Activated CD8-positive, alpha-beta memory T cell treated with anti-CD3 and anti-CD28 coated beads, Interleukin-2, amount 10 ng/mL, durations not matched to agents 7 days and 5 days (primary cell): ENCODE data around the gene OASL. TPM values are rescaled to one million over a fixed set of nuclear protein-coding genes. Genes with fewer than 3 reads are reported as not detected.
"Not testable (repeated sequence)": the region's sequence is repeated elsewhere in the genome, so short reads cannot be mapped to it uniquely, and the experiment has no call there.

Experiments
- ATAC-seq: fragments of 150-1000 bp; cut with Tn5 transposase; one replicate; pipeline ENCODE4 v1.10.0; 2021; ENCODE audit warnings: moderate library complexity
- CTCF ChIA-PET: fragments of 350-600 bp; sonication (Branson Sonifier 250); formaldehyde crosslinking; loops from one replicate; lab custom pipeline; 2021; ENCODE audit warnings: antibody characterized with exemption; lab: Charles Lee
- DNase-seq: peaks from one replicate; pipeline ENCODE4 v3.0.0-alpha.2; 2020
- H3K27ac Mint-ChIP-seq: one replicate; pipeline ENCODE4 v1.8.0; 2021; ENCODE audit warnings: mild to moderate bottlenecking, mixed read lengths
- H3K27me3 Mint-ChIP-seq: one replicate; pipeline ENCODE4 v1.8.0; 2021; ENCODE audit warnings: mixed read lengths
- H3K36me3 Mint-ChIP-seq: one replicate; pipeline ENCODE4 v1.8.0; 2021; ENCODE audit warnings: mild to moderate bottlenecking, mixed read lengths
- H3K4me1 Mint-ChIP-seq: one replicate; pipeline ENCODE4 v1.8.0; 2021; ENCODE audit warnings: mixed read lengths
- H3K4me3 Mint-ChIP-seq: one replicate; pipeline ENCODE4 v1.8.0; 2021; ENCODE audit warnings: mild to moderate bottlenecking, moderate library complexity, mixed read lengths
- H3K9me3 Mint-ChIP-seq: one replicate; pipeline ENCODE4 v1.8.0; 2022; ENCODE audit warnings: low read depth, mixed read lengths
- total RNA-seq, 2 experiments: library from RNA; stranded (reverse); gene quantifications; one replicate each; pipeline ENCODE4 v1.2.3, GENCODE V29; 2021

The OASL gene
- total RNA-seq, 2 experiments from 2014 or later = 55.3 to 135 TPM

DNA sequence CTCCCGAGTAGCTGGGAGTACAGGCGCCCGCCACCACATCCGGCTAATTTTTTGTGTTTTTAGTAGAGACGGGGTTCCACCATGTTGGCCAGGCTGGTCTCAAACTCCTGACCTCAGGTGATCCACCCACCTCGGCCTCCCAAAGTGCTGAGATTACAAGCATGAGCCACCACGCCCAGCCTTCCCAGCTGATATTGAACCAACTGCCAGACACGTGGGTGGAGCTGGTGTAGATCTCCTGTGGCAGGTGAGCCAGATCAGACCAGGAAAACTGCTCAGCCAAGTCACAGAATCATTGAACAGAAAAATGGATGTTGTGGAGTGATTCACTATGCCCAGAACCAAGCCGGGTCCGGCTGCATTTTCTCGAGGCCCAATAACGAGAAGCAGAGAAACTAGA lies 8.4 kb upstream of the OASL start:
- H3K27me3 Mint-ChIP-seq = peaks cover 29% of the 10 kb centered on the region
- CTCF ChIA-PET = interaction anchor here (3.0 kb wide), 1 partner anchor 12 kb away, joined by 16 read pairs; no protein-coding TSS in a partner anchor
- not testable (repeated sequence) for H3K9me3 Mint-ChIP-seq

DNA sequence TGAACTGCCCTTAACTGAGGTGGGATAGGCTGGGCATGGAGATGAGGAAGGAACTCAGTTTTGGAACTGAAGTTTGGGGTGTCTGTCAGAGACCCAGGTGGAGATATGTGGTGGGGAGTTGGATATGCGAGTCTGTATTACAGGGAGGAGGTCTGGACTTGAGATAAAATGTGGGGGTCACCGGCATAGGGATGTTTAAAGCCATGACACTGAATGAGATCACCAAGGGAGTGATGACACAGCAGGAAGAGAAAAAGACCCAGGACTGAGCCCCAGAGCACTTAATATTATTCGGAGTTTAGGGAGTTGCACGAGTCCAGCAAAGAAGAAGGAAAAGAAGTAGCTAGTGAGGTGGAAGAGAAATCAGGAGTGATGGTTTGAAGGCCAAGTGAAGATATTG lies 4.0 kb upstream of the OASL start:
- no peak for ATAC-seq
- Mint-ChIP-seq H3K4me3 (no peak overlapping the region), H3K4me1 (peaks cover 24% of the 10 kb centered on the region), H3K27ac (no peak overlapping the region), H3K27me3 (peaks cover 17% of the 10 kb centered on the region), H3K9me3 (no peaks in the 10 kb centered on the region), H3K36me3 (peaks cover 14% of the 10 kb centered on the region)
- DNase-seq = no peak
- CTCF ChIA-PET = interaction anchor here (0.6 kb wide), 1 partner anchor 21 kb away, joined by 3 read pairs; no protein-coding TSS in a partner anchor

More for the DNA sequence above, 8.4 kb upstream of the OASL start:
- peaks cover 19% of the 10 kb centered on the region for H3K4me1 Mint-ChIP-seq
- not testable (repeated sequence) for DNase-seq, H3K36me3 Mint-ChIP-seq, H3K27ac Mint-ChIP-seq, ATAC-seq
- peak overlapping the region; percentile 63 for H3K4me3 Mint-ChIP-seq

- Mint-ChIP-seq H3K4me3 (peak overlapping the region; percentile 93), H3K36me3 (peaks cover 68% of the 10 kb centered on the region), H3K4me1 (peaks cover 59% of the 10 kb centered on the region), H3K27me3 (no peaks in the 10 kb centered on the region), H3K9me3 (peaks cover 1% of the 10 kb centered on the region), H3K27ac (peak overlapping the region; percentile 97)
- CTCF ChIA-PET = interaction anchor here (1.2 to 7.8 kb wide), 4 partner anchors 21 to 92 kb away, joined by 3 to 73 read pairs (median 4); partner anchors contain the start of gene C12orf43
- DNase-seq (peak; percentile 62), ATAC-seq (peak; percentile 5)
These were observed 2.2 kb downstream of the OASL start for GRCh38 chr12:121036810-121037326.

DNA sequence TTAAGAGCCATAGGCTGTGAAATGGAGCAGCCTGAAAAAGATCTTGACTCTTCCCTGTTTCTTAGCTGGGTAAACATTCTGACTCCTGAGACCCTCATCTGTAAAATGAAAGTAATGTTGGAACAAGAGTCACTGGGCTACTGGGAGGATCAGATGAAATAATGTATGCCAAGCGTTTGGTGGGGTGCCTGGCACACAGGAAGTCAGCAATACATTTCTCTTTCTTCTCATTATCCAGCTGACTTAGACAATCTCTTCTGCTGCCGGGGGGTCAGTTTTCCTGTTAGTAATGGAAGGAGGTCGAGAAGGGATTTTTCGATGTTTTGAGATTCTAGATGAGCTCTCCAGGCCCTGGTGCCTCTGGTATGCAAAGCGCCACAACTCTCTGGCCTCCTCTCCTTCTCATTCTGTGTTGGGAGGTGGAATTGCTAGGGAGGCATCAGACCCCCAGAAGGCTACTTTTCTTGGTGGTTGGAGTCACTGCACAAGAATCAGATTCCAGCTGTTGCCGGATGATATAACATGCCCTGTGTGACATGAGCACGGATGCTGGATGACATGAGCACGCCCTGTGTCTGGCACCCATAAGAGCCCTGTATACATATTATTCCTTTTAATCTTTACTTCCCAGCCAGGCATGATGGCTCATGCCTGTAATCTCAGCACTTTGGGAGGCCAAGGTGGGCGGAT lies 4.3 kb downstream of the OASL start:
- H3K4me3 Mint-ChIP-seq = peak overlapping the region; percentile 93
- H3K27me3 Mint-ChIP-seq = no peaks in the 10 kb centered on the region
- H3K36me3 Mint-ChIP-seq = peaks cover 84% of the 10 kb centered on the region
- CTCF ChIA-PET = interaction anchor here (0.5 to 7.8 kb wide), 4 partner anchors 13 to 1032 kb away, joined by 3 to 73 read pairs (median 4); no protein-coding TSS in a partner anchor
- ATAC-seq (no peak), DNase-seq (no peak)
- peaks cover 59% of the 10 kb centered on the region for H3K4me1 Mint-ChIP-seq
- H3K27ac Mint-ChIP-seq = peak overlapping the region; percentile 86
- peaks cover 1% of the 10 kb centered on the region for H3K9me3 Mint-ChIP-seq

DNA sequence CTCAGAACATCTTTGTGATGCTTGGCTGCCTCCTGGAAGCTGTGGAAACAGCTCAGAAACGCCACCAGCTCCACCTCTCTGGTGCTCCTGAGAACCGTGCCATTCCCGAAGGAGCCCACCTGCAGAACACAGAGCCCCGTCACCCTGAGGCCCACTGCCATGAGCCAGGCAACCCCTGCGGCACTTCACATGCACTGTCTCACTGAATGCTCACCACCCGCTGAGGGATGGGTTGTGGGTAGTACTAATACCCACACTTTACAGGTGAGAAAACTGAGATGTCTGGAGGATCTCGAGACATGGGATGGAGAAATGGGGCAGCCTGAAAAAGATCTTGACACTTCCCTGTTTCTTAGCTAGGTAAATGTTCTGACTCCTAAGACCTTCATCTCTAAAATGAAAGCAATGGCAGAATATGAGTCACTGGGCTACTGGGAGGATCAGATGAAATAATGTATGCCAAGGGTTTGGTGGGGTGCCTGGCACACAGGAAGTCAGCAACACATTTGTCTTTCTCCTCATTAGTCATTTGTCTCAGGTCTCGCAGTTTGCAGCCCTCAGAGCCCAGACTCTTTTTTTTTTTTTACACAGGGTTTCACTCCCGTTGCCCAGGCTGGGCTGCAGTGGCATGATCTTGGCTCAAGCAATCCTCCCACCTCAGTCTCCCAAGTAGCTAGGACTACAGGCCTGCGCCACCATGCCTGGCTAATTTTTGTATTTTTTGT lies 5.3 kb downstream of the OASL start:
- Mint-ChIP-seq H3K9me3 (peaks cover 1% of the 10 kb centered on the region), H3K36me3 (peaks cover 84% of the 10 kb centered on the region), H3K4me1 (peaks cover 57% of the 10 kb centered on the region), H3K27me3 (no peaks in the 10 kb centered on the region), H3K4me3 (peak overlapping the region; percentile 93), H3K27ac (peak overlapping the region; percentile 86)
- CTCF ChIA-PET = interaction anchor here (0.8 to 7.8 kb wide), 4 partner anchors 12 to 385 kb away, joined by 3 to 73 read pairs (median 3); no protein-coding TSS in a partner anchor
- ATAC-seq (peak; percentile 66), DNase-seq (peak; percentile 80)

- Mint-ChIP-seq H3K4me3 (no peak overlapping the region), H3K9me3 (no peaks in the 10 kb centered on the region), H3K27ac (no peak overlapping the region), H3K4me1 (peaks cover 54% of the 10 kb centered on the region), H3K36me3 (peaks cover 85% of the 10 kb centered on the region), H3K27me3 (no peaks in the 10 kb centered on the region)
- no peak for DNase-seq
- CTCF ChIA-PET = interaction anchor here (1.7 kb wide), 1 partner anchor 30 kb away, joined by 5 read pairs; no protein-coding TSS in a partner anchor
- ATAC-seq = no peak
These were observed 8.4 kb downstream of the OASL start for GRCh38 chr12:121030576-121031212.

DNA sequence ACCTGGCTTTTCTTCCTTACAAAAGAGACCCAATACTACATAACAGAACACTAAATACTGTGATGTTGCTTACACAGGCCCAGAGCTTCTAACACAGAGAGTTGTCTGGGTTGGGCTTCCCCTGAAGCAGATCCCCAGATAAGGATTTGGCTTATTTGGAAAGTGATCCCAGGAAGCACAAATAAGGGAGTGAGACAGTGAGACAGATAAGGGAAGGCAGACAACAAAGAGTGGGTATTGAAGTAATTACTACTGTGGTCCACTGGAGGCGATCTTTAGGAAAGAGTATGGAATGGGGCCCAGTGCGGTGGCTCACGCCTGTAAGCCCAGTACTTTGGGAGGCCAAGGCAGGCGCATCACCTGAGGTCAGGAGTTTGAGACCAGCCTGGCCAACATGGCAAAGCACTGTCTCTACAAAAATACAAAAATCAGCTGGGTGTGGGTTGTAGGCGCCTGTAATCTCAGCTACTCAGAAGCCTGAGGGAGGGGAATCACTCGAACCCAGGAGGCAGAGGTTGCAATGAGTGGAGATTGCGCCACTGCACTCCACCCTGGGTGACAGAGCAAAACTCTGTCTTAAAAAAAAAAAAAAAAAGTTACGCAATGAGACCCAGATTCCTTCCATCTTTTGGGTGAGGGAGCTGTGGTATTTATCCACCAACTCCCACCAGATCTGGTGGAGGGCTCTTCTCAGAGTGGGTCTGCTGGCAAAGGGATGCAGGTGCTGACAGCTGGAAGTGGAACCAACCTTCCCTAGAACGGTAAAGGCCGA lies 12.6 kb downstream of the OASL start:
- CTCF ChIA-PET = interaction anchor here (1.2 to 1.4 kb wide), 2 partner anchors 9 to 21 kb away, joined by 3 to 4 read pairs; no protein-coding TSS in a partner anchor
- peak overlapping the region; percentile 43 for H3K27ac Mint-ChIP-seq
- ATAC-seq (no peak), DNase-seq (no peak)
- H3K4me3 Mint-ChIP-seq = no peak overlapping the region
- H3K27me3 Mint-ChIP-seq = no peaks in the 10 kb centered on the region
- H3K4me1 Mint-ChIP-seq = peaks cover 19% of the 10 kb centered on the region
- H3K36me3 Mint-ChIP-seq = peaks cover 71% of the 10 kb centered on the region
- H3K9me3 Mint-ChIP-seq = no peaks in the 10 kb centered on the region

- Mint-ChIP-seq H3K36me3 (peaks cover 69% of the 10 kb centered on the region), H3K4me1 (peaks cover 15% of the 10 kb centered on the region), H3K9me3 (no peaks in the 10 kb centered on the region), H3K27me3 (no peaks in the 10 kb centered on the region), H3K4me3 (no peak overlapping the region), H3K27ac (peak overlapping the region; percentile 31)
- ATAC-seq (no peak), DNase-seq (no peak)
- CTCF ChIA-PET = interaction anchor here (0.6 to 1.4 kb wide), 2 partner anchors 8 to 528 kb away, joined by 3 read pairs; no protein-coding TSS in a partner anchor
These were observed 13.4 kb downstream of the OASL start for GRCh38 chr12:121025442-121026226.

- ATAC-seq = no peak
- CTCF ChIA-PET = no interaction called here
These were observed 15.2 kb downstream of the OASL start for GRCh38 chr12:121023799-121024198.

DNA sequence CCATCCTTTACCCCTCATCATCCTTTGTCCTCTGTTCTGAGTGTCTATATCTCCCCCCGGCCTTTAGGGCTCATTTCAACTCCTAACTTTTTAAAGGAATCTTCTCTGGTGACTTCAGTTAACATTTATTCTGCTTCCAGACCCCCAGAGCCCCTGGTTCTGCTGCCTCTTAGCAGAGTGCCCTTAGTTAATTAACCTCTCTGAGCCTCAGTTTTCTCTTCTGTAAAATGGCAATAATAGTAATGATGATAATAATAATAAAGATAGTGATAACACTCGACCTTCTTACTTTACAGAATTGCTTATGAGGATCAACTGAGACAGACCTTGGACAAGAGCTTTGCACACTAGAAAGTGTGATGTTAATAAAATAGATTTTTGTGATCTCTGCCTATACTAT lies 16.3 kb downstream of the OASL start:
- ATAC-seq (no peak), DNase-seq (no peak)
- peaks cover 6% of the 10 kb centered on the region for H3K4me1 Mint-ChIP-seq
- H3K9me3 Mint-ChIP-seq = no peaks in the 10 kb centered on the region
- CTCF ChIA-PET = no interaction called here
- peaks cover 69% of the 10 kb centered on the region for H3K36me3 Mint-ChIP-seq
- H3K27ac Mint-ChIP-seq = no peak overlapping the region
- H3K4me3 Mint-ChIP-seq = no peak overlapping the region
- H3K27me3 Mint-ChIP-seq = no peaks in the 10 kb centered on the region

More at GRCh38 chr12:121023799-121024198, 15.2 kb downstream of the OASL start:
- Mint-ChIP-seq H3K27ac (no peak overlapping the region), H3K4me1 (peaks cover 14% of the 10 kb centered on the region), H3K9me3 (no peaks in the 10 kb centered on the region), H3K27me3 (no peaks in the 10 kb centered on the region), H3K4me3 (no peak overlapping the region), H3K36me3 (peaks cover 77% of the 10 kb centered on the region)
- no peak for DNase-seq

- Mint-ChIP-seq H3K27me3 (no peaks in the 10 kb centered on the region), H3K4me3 (no peak overlapping the region), H3K27ac (no peak overlapping the region), H3K9me3 (no peaks in the 10 kb centered on the region), H3K36me3 (peaks cover 61% of the 10 kb centered on the region), H3K4me1 (peaks cover 5% of the 10 kb centered on the region)
- CTCF ChIA-PET = interaction anchor here (1.1 kb wide), 1 partner anchor 12 kb away, joined by 3 read pairs; no protein-coding TSS in a partner anchor
- no peak for DNase-seq
- ATAC-seq = no peak
These were observed 17.3 kb downstream of the OASL start for GRCh38 chr12:121021754-121022153.
